HG02759 (cell line): ENCODE data around the gene COPZ2.
"Not testable (repeated sequence)": the region's sequence is repeated elsewhere in the genome, so short reads cannot be mapped to it uniquely, and the experiment has no call there.

Source experiments
- ATAC-seq: cut with Tn5 transposase; IDR thresholded peaks from one replicate; pipeline ENCODE4 v1.9.1; 2021; ENCODE audit warnings: mild to moderate bottlenecking, moderate library complexity; ENCODE audit not compliant: unreplicated experiment

The COPZ2 gene

GRCh38 chr17:48011405-48012150, 26.0 kb downstream of the COPZ2 start:
- ATAC-seq = no peak

DNA sequence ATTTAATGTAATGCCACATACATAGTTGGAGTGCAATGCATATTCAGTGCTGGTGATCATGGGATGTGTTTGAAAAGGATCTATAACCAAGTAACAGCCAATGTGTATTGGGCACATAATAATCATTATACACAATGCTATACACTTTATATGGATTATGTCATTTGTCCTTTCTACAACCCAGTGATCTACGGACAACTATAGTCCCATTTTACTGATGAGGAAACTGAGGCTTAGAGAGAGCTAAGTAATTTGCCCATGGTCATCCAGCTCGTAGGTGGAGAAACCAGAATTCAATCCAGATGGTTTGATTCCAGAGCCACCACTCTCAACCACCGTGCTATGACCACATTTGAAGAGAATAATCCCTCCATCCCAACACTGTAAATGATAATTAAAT, 27.4 kb downstream of the COPZ2 start:
- no peak for ATAC-seq

- no peak for ATAC-seq
These were observed 30.5 kb downstream of the COPZ2 start for GRCh38 chr17:48006936-48007709.

DNA sequence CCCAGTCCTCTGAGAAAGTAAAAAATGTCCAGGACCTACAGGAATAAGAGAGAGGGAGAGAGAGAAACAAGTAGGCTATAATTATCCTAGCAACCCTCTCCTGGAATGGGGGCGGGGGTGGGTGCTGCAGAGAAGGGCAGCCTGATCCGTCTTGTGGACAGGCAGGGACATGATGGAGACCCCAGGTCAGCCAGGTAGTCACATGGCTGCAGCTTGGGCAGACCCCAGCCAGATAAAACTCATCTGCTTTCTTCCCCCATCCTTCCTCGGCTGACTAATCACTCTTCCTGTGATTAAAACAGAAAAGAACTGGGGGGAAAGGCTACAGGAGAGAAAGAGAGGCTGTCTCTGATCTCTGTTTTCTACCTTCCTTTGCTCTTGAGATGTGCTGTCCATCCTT, 32.6 kb downstream of the COPZ2 start:
- ATAC-seq = no peak

- no peak for ATAC-seq
These were observed 34.0 kb downstream of the COPZ2 start for GRCh38 chr17:48003417-48004151.

- ATAC-seq = no peak
These were observed 34.6 kb downstream of the COPZ2 start for GRCh38 chr17:48002916-48003416.

GRCh38 chr17:48002266-48002915, 35.2 kb downstream of the COPZ2 start:
- no peak for ATAC-seq

DNA sequence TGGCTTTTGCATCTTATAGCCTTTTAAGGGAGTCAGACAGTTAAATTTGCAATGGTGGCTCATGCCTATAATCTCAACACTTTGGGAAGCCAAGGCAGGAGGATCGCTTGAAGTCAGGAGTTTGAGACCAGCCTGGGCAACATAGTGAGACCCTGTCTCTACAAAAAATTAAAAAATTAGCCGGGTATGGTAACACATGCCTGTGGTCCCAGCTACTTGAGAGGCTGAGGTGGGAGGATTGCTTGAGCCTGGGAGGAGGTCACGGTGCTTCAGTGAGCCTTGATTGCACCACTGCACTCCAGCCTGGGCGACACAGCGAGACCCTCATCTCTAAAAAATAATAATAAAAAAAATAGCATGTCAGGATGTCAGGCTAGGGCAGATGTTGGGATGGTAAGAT, 35.9 kb downstream of the COPZ2 start:
- not testable (repeated sequence) for ATAC-seq

- no peak for ATAC-seq
These were observed 36.4 kb downstream of the COPZ2 start for GRCh38 chr17:48001197-48001596.

- no peak for ATAC-seq
These were observed 38.0 kb downstream of the COPZ2 start for GRCh38 chr17:47999582-47999981.

- no peak for ATAC-seq
These were observed 39.6 kb downstream of the COPZ2 start for GRCh38 chr17:47998044-47998443.

- ATAC-seq = no peak
These were observed 40.0 kb downstream of the COPZ2 start for GRCh38 chr17:47997586-47997985.

DNA sequence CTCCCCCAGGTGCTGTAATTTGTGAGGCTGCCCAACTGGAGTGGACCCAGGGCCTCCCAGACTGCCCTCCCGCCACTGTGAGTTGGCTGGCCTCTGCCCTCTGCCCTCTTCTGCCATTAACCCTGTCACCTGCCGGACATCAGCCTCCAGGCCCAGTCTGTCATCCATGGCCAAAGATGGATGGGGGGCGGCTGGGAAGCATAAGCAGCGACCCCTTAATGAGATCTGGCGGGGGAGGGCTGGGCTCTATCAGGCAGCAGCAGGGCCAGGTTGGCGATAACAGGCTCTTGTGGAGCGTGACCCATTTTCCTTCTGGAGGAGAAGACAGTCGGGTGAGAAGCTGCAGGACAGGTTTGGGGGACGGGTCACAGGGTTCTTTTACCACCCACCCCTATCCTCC, 41.4 kb downstream of the COPZ2 start:
- ATAC-seq = no peak

GRCh38 chr17:47995241-47995935, 42.2 kb downstream of the COPZ2 start:
- ATAC-seq = no peak

GRCh38 chr17:47994724-47995123, 42.9 kb downstream of the COPZ2 start:
- no peak for ATAC-seq

DNA sequence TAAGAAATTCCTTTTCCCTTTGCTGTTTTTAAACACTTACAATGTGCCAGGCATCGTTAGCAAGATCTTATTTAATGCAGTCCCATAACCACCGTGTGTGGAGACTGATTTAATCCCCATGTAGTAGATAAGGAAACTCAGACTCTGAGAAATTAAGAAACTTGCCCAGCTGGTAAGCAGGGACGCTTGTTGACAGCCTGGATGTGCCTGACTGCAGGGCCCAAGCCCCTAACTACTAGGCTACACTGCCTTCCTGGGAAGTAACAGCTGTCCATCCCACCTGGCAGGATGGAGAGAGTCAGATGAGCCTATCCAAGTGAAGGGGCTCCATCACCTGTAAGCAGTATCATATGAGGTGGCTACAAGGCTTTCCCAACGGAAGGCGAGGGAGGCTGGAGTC, 43.6 kb downstream of the COPZ2 start:
- no peak for ATAC-seq

DNA sequence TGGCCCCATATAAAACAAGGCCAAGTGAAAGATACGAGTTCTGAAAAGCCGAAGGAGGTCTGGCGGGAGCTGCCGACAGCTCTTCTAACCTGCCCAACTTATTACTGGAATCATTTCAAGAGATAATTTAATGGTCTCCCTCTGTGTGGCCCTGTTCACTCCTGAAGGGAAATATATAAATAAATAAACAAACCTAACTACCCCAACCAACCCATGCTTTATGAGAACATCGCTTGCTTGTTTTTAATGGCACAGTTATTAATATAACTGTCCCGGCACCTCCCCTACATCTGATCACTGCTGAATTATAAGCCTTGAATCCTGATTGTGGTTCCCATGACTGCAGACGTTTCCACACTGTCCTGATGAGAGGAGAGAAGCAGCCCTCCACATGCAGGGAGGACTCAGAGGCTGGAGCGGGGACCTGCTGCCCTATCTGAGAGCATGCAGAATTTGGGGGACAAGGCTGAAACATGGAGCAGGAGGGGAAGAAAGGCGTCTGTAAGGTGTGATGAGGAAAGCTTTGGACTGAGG, 44.5 kb downstream of the COPZ2 start:
- no peak for ATAC-seq

GRCh38 chr17:47992216-47992615, 45.4 kb downstream of the COPZ2 start:
- no peak for ATAC-seq

DNA sequence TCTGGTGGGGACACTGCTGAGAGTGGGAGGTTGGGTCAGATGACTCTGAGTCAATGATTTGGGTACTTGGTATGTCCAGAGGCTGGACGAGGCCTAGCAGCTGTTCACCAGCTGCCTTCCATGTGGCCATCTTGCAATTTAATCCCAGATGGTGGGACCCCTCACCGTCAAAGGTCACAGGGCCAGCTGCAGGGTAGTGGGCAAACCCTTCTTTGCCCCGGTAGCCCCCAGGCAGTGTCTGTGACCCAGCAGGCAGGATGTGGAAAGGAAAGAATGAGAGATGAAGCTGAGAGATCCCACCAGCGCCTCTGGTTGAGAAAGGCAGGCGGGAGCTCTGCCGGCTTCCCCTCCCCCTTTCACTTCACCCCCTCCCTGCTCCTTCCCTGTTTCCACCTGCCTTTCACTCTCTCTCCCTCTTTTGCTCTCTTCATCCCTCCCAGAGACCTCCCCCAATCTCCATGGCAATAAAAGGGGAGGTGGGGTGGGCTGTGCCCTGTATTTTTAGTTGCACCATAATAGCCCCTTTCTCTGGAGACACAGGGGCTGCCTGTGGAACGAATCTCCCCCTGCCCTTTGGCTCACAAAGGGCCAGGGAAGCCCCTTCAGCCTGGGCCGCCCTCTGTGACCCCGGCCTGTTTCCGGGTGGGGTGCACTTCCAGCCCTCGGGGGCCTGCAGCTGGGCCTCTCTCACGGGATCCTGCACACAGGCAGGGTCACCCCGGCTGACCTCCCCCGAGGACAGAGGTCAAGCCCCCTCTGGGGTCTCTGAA, 46.5 kb downstream of the COPZ2 start:
- ATAC-seq = no peak
